ENCODE data around the gene GUCY1B1.

- TF ChIP-seq MEF2A (IDR thresholded peaks at IDR 0.05; ENCODE audit: borderline replicate concordance, low read depth) (no peak), POLR2AphosphoS5 (IDR thresholded peaks at IDR 0.05; ENCODE audit: low read depth, low read length) (no peak), CHD2 (IDR thresholded peaks at IDR 0.05; ENCODE audit: low read length, partially characterized antibody) (no peak)
These were observed 24.8 kb upstream of the GUCY1B1 start for GRCh38 chr4:155734065-155734464.

All from SK-N-SH (cell line).